Bronchial epithelial cell (primary cell): ENCODE data around the gene REG3A. TPM values are rescaled to one million over a fixed set of nuclear protein-coding genes. Genes with fewer than 3 reads are reported as not detected.

Experiments used
- DNase-seq: peaks from one replicate; pipeline ENCODE4 v3.0.0-alpha.2; 2010; ENCODE audit warnings: low read depth
- FAIRE-seq: peaks from 2 replicates; lab custom pipeline; 2011; peaks lifted over from hg19 to GRCh38; lab: Jason Lieb, UNC
- H3K27me3 ChIP-seq: 2 replicates; pipeline ENCODE4 v1.5.1; 2011; ENCODE audit warnings: low read length; ENCODE audit not compliant: control insufficient read depth, insufficient read depth
- H3K36me3 ChIP-seq: 2 replicates; pipeline ENCODE4 v1.5.1; 2011; ENCODE audit warnings: low read length; ENCODE audit not compliant: control insufficient read depth, insufficient read depth
- H3K4me3 ChIP-seq: 2 replicates; pipeline ENCODE4 v1.5.1; 2011; ENCODE audit warnings: mild to moderate bottlenecking, low read depth, low read length, control low read depth
- CTCF ChIP-seq: IDR thresholded peaks from 2 replicates; pipeline ENCODE4 v1.5.1; 2011; ENCODE audit warnings: mild to moderate bottlenecking, moderate library complexity, low read length, control low read depth, inconsistent platforms; ENCODE audit not compliant: insufficient read depth, severe bottlenecking
- total RNA-seq: library from RNA; depleted of rRNA; stranded (reverse); fragments of >200 nt; gene quantifications from 2 replicates; pipeline ENCODE4 v1.2.1, GENCODE V29; 2014

REG3A gene
- total RNA-seq, 1 donor from 2014 or later = not detected

- FAIRE-seq (no peak), DNase-seq (no peak)
- Histone ChIP-seq H3K4me3 (no peak overlapping the region), H3K27me3 (no peaks in the 10 kb centered on the region), H3K36me3 (no peaks in the 10 kb centered on the region)
- TF ChIP-seq CTCF = no peak
Observed at GRCh38 chr2:79129260-79129659, 30.3 kb downstream of the REG3A start.

- DNase-seq = no peak
- H3K36me3 ChIP-seq = no peaks in the 10 kb centered on the region
- FAIRE-seq = no peak
- no peak overlapping the region for H3K4me3 ChIP-seq
- H3K27me3 ChIP-seq = no peaks in the 10 kb centered on the region
- TF ChIP-seq CTCF = no peak
Observed at GRCh38 chr2:79128406-79128805, 31.1 kb downstream of the REG3A start.

- Histone ChIP-seq H3K27me3 (no peaks in the 10 kb centered on the region), H3K4me3 (no peak overlapping the region), H3K36me3 (no peaks in the 10 kb centered on the region)
- DNase-seq = no peak
- FAIRE-seq = no peak
- no peak for TF ChIP-seq CTCF
Observed at GRCh38 chr2:79125721-79125985, 33.9 kb downstream of the REG3A start.

GRCh38 chr2:79124907-79125720 lies 34.4 kb downstream of the REG3A start:
- H3K4me3 ChIP-seq = no peak overlapping the region
- no peaks in the 10 kb centered on the region for H3K27me3 ChIP-seq
- FAIRE-seq (no peak), DNase-seq (no peak)
- TF ChIP-seq CTCF = no peak
- no peaks in the 10 kb centered on the region for H3K36me3 ChIP-seq

- FAIRE-seq (no peak), DNase-seq (no peak)
Observed at GRCh38 chr2:79122676-79123075, 36.9 kb downstream of the REG3A start.

More at GRCh38 chr2:79122676-79123075, 36.9 kb downstream of the REG3A start:
- no peaks in the 10 kb centered on the region for H3K36me3 ChIP-seq
- TF ChIP-seq CTCF = no peak
- H3K27me3 ChIP-seq = no peaks in the 10 kb centered on the region
- no peak overlapping the region for H3K4me3 ChIP-seq
